COLO668 (cell line): ENCODE data around the gene ABL1.
A peak's percentile ranks its signal among the peaks of the same experiment; 100 is the strongest.
"Not testable (repeated sequence)": the region's sequence is repeated elsewhere in the genome, so short reads cannot be mapped to it uniquely, and the experiment has no call there.

Experiments
- DNase-seq: peaks from one replicate; lab custom pipeline; 2025; ENCODE audit not compliant: unreplicated experiment; lab: John Stamatoyannopoulos, UW

ABL1 gene

GRCh38 chr9:130901498-130902203 is 66.6 kb downstream of the ABL1 start:
- peak; percentile 57 for DNase-seq

- no peak for DNase-seq
These were observed 67.4 kb downstream of the ABL1 start for GRCh38 chr9:130902204-130903185.

GRCh38 chr9:130903194-130904069 is 68.4 kb downstream of the ABL1 start:
- DNase-seq, result no peak

GRCh38 chr9:130904070-130905044 is 69.3 kb downstream of the ABL1 start:
- DNase-seq, result no peak

GRCh38 chr9:130905125-130905901 is 70.3 kb downstream of the ABL1 start:
- DNase-seq, result no peak

- DNase-seq, result no peak
These were observed 71.1 kb downstream of the ABL1 start for GRCh38 chr9:130905902-130906734.

GRCh38 chr9:130906735-130907416 is 71.8 kb downstream of the ABL1 start:
- no peak for DNase-seq

- DNase-seq, result no peak
These were observed 73.3 kb downstream of the ABL1 start for GRCh38 chr9:130908146-130908877.

- no peak for DNase-seq
These were observed 73.9 kb downstream of the ABL1 start for GRCh38 chr9:130908878-130909355.

GRCh38 chr9:130910041-130910440 is 75.0 kb downstream of the ABL1 start:
- not testable (repeated sequence) for DNase-seq

GRCh38 chr9:130910670-130911069 is 75.6 kb downstream of the ABL1 start:
- DNase-seq, result not testable (repeated sequence)

- no peak for DNase-seq
These were observed 76.4 kb downstream of the ABL1 start for GRCh38 chr9:130911254-130912049.

- no peak for DNase-seq
These were observed 78.0 kb downstream of the ABL1 start for GRCh38 chr9:130912932-130913598.

- no peak for DNase-seq
These were observed 78.8 kb downstream of the ABL1 start for GRCh38 chr9:130913599-130914416.
